PC-9 (cell line): ENCODE data around the gene NYNRIN. TPM values are rescaled to one million over a fixed set of nuclear protein-coding genes. Genes with fewer than 3 reads are reported as not detected.
A peak's percentile ranks its signal among the peaks of the same experiment; 100 is the strongest.

Source experiments
- BruUV-seq: library from RNA; stranded (reverse); fragments of 400-500 nt; replicated peaks from 2 replicates; lab custom pipeline; 2021; lab: Mats Ljungman, UMichigan
- CTCF ChIA-PET: fragments of 300-600 bp; sonication (Branson Sonifier 250); formaldehyde crosslinking; loops from one replicate; lab custom pipeline; 2022; ENCODE audit warnings: antibody characterized with exemption; lab: Charles Lee
- POLR2A ChIA-PET: fragments of 300-600 bp; sonication (Branson Sonifier 250); formaldehyde crosslinking; loops from one replicate; lab custom pipeline; 2022; ENCODE audit warnings: antibody characterized with exemption; ENCODE audit not compliant: unreplicated experiment; lab: Charles Lee
- DNase-seq, 2 experiments: peaks; one replicate each; pipeline versions ENCODE4 v3.0.0 to v3.0.0-alpha.2; 2015 to 2022; ENCODE audit warnings: mixed read lengths in 1 of 2
- H2AFZ ChIP-seq: fragments of 200-600 bp; sonication (generic); 2 replicates; pipeline ENCODE4 v1.8.1; 2017; ENCODE audit warnings: antibody characterized with exemption
- H3F3A ChIP-seq: fragments of 200-600 bp; sonication (generic); 2 replicates; pipeline ENCODE4 v1.8.1; 2017; ENCODE audit warnings: antibody characterized with exemption, mild to moderate bottlenecking, low read depth; ENCODE audit not compliant: insufficient read depth
- H3K27ac ChIP-seq: fragments of 200-600 bp; sonication (generic); 2 replicates; pipeline ENCODE4 v1.6.1; 2016; ENCODE audit warnings: mixed run types
- H3K27me3 ChIP-seq: fragments of 200-600 bp; sonication (generic); 2 replicates; pipeline ENCODE4 v1.6.1; 2016; ENCODE audit warnings: low read depth, mixed run types; ENCODE audit not compliant: insufficient read depth
- H3K36me3 ChIP-seq: fragments of 200-600 bp; sonication (generic); 2 replicates; pipeline ENCODE4 v1.6.1; 2016; ENCODE audit warnings: low read depth, mixed run types
- H3K4me1 ChIP-seq: fragments of 200-600 bp; sonication (generic); replicated peaks from 2 replicates; pipeline ENCODE4 v1.6.1; 2016; ENCODE audit warnings: mixed run types; ENCODE audit not compliant: insufficient read depth
- H3K4me2 ChIP-seq: fragments of 200-600 bp; sonication (generic); 2 replicates; pipeline ENCODE4 v1.6.1; 2017; ENCODE audit warnings: mixed run types
- H3K4me3 ChIP-seq: fragments of 200-600 bp; sonication (generic); 2 replicates; pipeline ENCODE4 v1.6.1; 2016; ENCODE audit warnings: mixed run types
- H3K79me2 ChIP-seq: fragments of 200-600 bp; sonication (generic); 2 replicates; pipeline ENCODE4 v1.6.1; 2017; ENCODE audit warnings: low read depth, mixed run types
- H3K9me2 ChIP-seq: fragments of 200-600 bp; sonication (generic); 2 replicates; pipeline ENCODE4 v1.8.1; 2017; ENCODE audit warnings: mild to moderate bottlenecking; ENCODE audit not compliant: insufficient read depth
- H3K9me3 ChIP-seq: fragments of 200-600 bp; sonication (generic); 2 replicates; pipeline ENCODE4 v1.8.1; 2016; ENCODE audit warnings: low read depth; ENCODE audit not compliant: insufficient read depth
- H4K20me1 ChIP-seq: fragments of 200-600 bp; sonication (generic); 2 replicates; pipeline ENCODE4 v1.8.1; 2017; ENCODE audit not compliant: insufficient read depth
- CTCF ChIP-seq: fragments of 200-600 bp; sonication (generic); conservative IDR thresholded peaks from 2 replicates; pipeline ENCODE4 v1.6.1; 2017; ENCODE audit warnings: mixed run types, antibody characterized with exemption, mild to moderate bottlenecking, moderate library complexity
- EZH2 ChIP-seq: fragments of 200-600 bp; sonication (generic); IDR thresholded peaks from 2 replicates; pipeline ENCODE4 v1.8.0; 2017; ENCODE audit warnings: antibody characterized with exemption, low read depth
- intact Hi-C: fragments of 100-400 bp; cut with micrococcal nuclease; formaldehyde crosslinking; loops from one replicate; pipeline ENCODE4 v1.10.0; 2022; ENCODE audit not compliant: unreplicated experiment
- total RNA-seq: library from RNA; stranded (reverse); gene quantifications from 2 replicates; pipeline ENCODE4 v1.2.3, GENCODE V29; 2021

Gene NYNRIN
- total RNA-seq, 1 experiment from 2014 or later: 17.7 TPM

GRCh38 chr14:24436355-24437019, 37.7 kb downstream of the NYNRIN start:
- Histone ChIP-seq H3K4me3 (no peak overlapping the region), H3K9me3 (no peaks in the 10 kb centered on the region), H3K79me2 (peaks cover 10% of the 10 kb centered on the region; the same call in 1 of the 2 replicates), H3K4me1 (peaks cover 2% of the 10 kb centered on the region), H3K4me2 (no peak overlapping the region), H3K36me3 (no peaks in the 10 kb centered on the region), H3K27me3 (no peaks in the 10 kb centered on the region), H3F3A (peaks cover 18% of the 10 kb centered on the region; the same call in 1 of the 2 replicates), H4K20me1 (0 out of 2 replicates have a peak, but pooled peaks cover 4% of the 10 kb centered on the region), H3K27ac (peak overlapping the region; percentile 54; the same call in 1 of the 2 replicates), H2AFZ (no peak overlapping the region), H3K9me2 (no peaks in the 10 kb centered on the region)
- ChIA-PET POLR2A (no interaction called here), CTCF (interaction anchor here (1.0 kb wide), 1 partner anchor 103 kb away, joined by 4 read pairs; no protein-coding TSS in a partner anchor)
- DNase-seq: peak; percentile 36 to 63
- no TSS peak for BruUV-seq
- intact Hi-C loops: loop anchor here (1.0 kb wide), 1 partner anchor 103 kb away; no protein-coding TSS in a partner anchor
- no peak for TF ChIP-seq EZH2
- peak; percentile 81 for TF ChIP-seq CTCF

- H3K4me2 ChIP-seq: no peak overlapping the region
- POLR2A ChIA-PET: interaction anchor here (0.5 to 0.6 kb wide), 2 partner anchors 41 to 130 kb away, joined by 3 to 5 read pairs; no protein-coding TSS in a partner anchor
Observed at GRCh38 chr14:24437020-24437735, 38.4 kb downstream of the NYNRIN start.

More at GRCh38 chr14:24437020-24437735, 38.4 kb downstream of the NYNRIN start:
- Histone ChIP-seq H3K79me2 (peaks cover 9% of the 10 kb centered on the region; the same call in 1 of the 2 replicates), H3K36me3 (no peaks in the 10 kb centered on the region), H3K27me3 (no peaks in the 10 kb centered on the region), H3F3A (peaks cover 24% of the 10 kb centered on the region; the same call in 1 of the 2 replicates), H3K9me2 (no peaks in the 10 kb centered on the region), H3K4me3 (no peak overlapping the region), H3K27ac (no peak overlapping the region), H2AFZ (no peak overlapping the region), H3K4me1 (no peaks in the 10 kb centered on the region; the same call in 1 of the 2 replicates), H3K9me3 (no peaks in the 10 kb centered on the region), H4K20me1 (0 out of 2 replicates have a peak, but pooled peaks cover 2% of the 10 kb centered on the region)
- TF ChIP-seq CTCF (peak; percentile 56; the same call in 1 of the 2 replicates), EZH2 (no peak)
- CTCF ChIA-PET: interaction anchor here (0.9 to 1.0 kb wide), 2 partner anchors 104 kb away, joined by 3 to 4 read pairs; no protein-coding TSS in a partner anchor
- intact Hi-C loops: no loop called here
- DNase-seq: no peak
- BruUV-seq: no TSS peak
